Small intestine (tissue), 4 donors: ENCODE results near the gene GRB14. TPM values are rescaled to one million over a fixed set of nuclear protein-coding genes. Genes with fewer than 3 reads are reported as not detected.

Experiments used
- polyA plus RNA-seq, 4 donors: library from polyadenylated mRNA; stranded (reverse) in 3 of 4; unstranded in 1 of 4; fragments of 200-250 nt in 3 of 4; fragments of 120-200 nt in 1 of 4; gene quantifications; one replicate each; pipeline versions ENCODE4 v1.2.1 to v1.2.3, GENCODE V29; 2013
- donor health status: healthy with polysubstance abuse.
- donor health status: Bipolar disorder and iron deficiency.
- donor health status: healthy.

GRB14 gene
- polyA plus RNA-seq, 4 donors: 0.45 to 7.0 (median 2.0) TPM; not detected in 1

Other genes with a start within 250 kb of the GRB14 start
- gene COBLL1, start 220.3 kb upstream of the GRB14 start, polyA plus RNA-seq: 10 to 100 TPM in 2 of 4 donors, 1 to 10 TPM in 2; 5.4 to 72.0 (median 7.8) TPM